Tibial nerve (tissue), 4 donors: Measurements from ENCODE around the gene RELN. TPM values are rescaled to one million over a fixed set of nuclear protein-coding genes. Genes with fewer than 3 reads are reported as not detected.

Source experiments
- DNase-seq, 2 donors: peaks; one replicate each; pipeline ENCODE4 v3.0.0-alpha.2; 2019; ENCODE audit warnings: low spot score in 2 of 2
- H3K27ac ChIP-seq, 4 donors: fragments of 200-600 bp; sonication (generic) in 3 of 4; one replicate each; pipeline ENCODE4 v1.5.1; 2017 to 2019; ENCODE audit warnings: mild to moderate bottlenecking in 1 of 4
- H3K27me3 ChIP-seq, 2 donors: fragments of 200-600 bp; sonication (generic) in 1 of 2; one replicate each; pipeline versions ENCODE4 v1.5.1 to v1.6.0; 2017 to 2019
- H3K36me3 ChIP-seq, 3 donors: fragments of 200-600 bp; sonication (generic); one replicate each; pipeline ENCODE4 v1.5.1; 2018 to 2019
- H3K4me1 ChIP-seq, 4 donors: fragments of 200-600 bp; sonication (generic) in 3 of 4; one replicate each; pipeline ENCODE4 v1.5.1; 2017 to 2019
- H3K4me3 ChIP-seq, 4 donors: fragments of 200-600 bp; sonication (generic) in 3 of 4; one replicate each; pipeline ENCODE4 v1.5.1; 2017 to 2019; ENCODE audit warnings: mild to moderate bottlenecking in 1 of 4, moderate library complexity in 1 of 4
- H3K9me3 ChIP-seq, 4 donors: fragments of 200-600 bp; sonication (generic) in 3 of 4; one replicate each; pipeline ENCODE4 v1.5.1; 2017 to 2019
- EP300 ChIP-seq, 2 donors: sonication (generic); formaldehyde crosslinking; IDR thresholded peaks; one replicate each; pipeline ENCODE4 v1.6.1; 2017; ENCODE audit warnings: antibody characterized with exemption in 2 of 2, mild to moderate bottlenecking in 1 of 2
- POLR2A ChIP-seq, 2 donors: fragments of 450-650 bp; IDR thresholded peaks; one replicate each; pipeline ENCODE4 v1.6.1; 2017; ENCODE audit warnings: antibody characterized with exemption in 2 of 2, mild to moderate bottlenecking in 2 of 2, moderate library complexity in 2 of 2
- WGBS, 2 donors: methylation state at CpG; one replicate each; pipeline ENCODE4 v1.1.5; 2018; 5-methylcytosine and 5-hydroxymethylcytosine counted together
- total RNA-seq, 4 donors: library from RNA; depleted of rRNA; stranded (reverse); fragments of >200 nt; gene quantifications; one replicate each; pipeline ENCODE4 v1.1.0, GENCODE V29; 2016
- TF ChIP-seq, protein P1 (sequence below), 5 experiments: fragments of 200-600 bp in 3 of 5; fragments of 450-650 bp in 2 of 5; sonication (generic) in 3 of 5; IDR thresholded peaks; one replicate each; pipeline ENCODE4 v1.5.1; 2016 to 2019; ENCODE audit warnings: antibody characterized with exemption in 5 of 5, mild to moderate bottlenecking in 3 of 5, moderate library complexity in 2 of 5

Gene RELN
- total RNA-seq, 4 donors from 2014 or later = 80.4 to 117 (median 102) TPM

DNA sequence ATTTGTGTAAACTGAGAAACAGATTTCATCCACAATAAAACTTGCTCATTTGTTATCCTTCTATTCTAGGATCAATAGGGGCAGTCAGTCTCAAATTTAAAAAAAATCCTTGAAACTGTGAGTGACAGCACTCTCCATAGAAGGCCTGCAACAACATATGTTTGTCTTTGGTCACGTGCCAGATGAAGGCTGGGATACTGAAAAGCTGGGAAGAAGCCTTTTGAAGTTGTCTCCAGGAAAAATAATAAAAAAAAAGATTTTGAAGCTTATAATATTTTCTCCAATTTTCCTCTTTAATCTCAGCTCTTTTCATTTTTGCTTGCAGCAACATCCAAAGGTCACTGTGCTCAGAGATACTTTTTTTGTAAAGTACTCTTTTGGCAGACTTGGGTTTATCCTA lies 414.9 kb downstream of the RELN start:
- 29 to 36% methylated on average over 1 of the region's 1 CpG for WGBS, 2 donors

GRCh38 chr7:103573479-103574058 lies 415.9 kb downstream of the RELN start:
- H3K4me3 ChIP-seq = no peak overlapping the region
- WGBS, 2 donors = 41 to 47% methylated on average over 3 of the region's 3 CpGs
- H3K27me3 ChIP-seq = no peaks in the 10 kb centered on the region
- H3K27ac ChIP-seq = no peak overlapping the region
- DNase-seq = no peak
- no peak for TF ChIP-seq POLR2A (IDR thresholded peaks at IDR 0.05)
- TF ChIP-seq, protein P1, sequence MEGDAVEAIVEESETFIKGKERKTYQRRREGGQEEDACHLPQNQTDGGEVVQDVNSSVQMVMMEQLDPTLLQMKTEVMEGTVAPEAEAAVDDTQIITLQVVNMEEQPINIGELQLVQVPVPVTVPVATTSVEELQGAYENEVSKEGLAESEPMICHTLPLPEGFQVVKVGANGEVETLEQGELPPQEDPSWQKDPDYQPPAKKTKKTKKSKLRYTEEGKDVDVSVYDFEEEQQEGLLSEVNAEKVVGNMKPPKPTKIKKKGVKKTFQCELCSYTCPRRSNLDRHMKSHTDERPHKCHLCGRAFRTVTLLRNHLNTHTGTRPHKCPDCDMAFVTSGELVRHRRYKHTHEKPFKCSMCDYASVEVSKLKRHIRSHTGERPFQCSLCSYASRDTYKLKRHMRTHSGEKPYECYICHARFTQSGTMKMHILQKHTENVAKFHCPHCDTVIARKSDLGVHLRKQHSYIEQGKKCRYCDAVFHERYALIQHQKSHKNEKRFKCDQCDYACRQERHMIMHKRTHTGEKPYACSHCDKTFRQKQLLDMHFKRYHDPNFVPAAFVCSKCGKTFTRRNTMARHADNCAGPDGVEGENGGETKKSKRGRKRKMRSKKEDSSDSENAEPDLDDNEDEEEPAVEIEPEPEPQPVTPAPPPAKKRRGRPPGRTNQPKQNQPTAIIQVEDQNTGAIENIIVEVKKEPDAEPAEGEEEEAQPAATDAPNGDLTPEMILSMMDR (IDR thresholded peaks at IDR 0.05) = peak; percentile 48 to 67 (median 64)
- H3K36me3 ChIP-seq = no peaks in the 10 kb centered on the region
- no peaks in the 10 kb centered on the region for H3K4me1 ChIP-seq
- H3K9me3 ChIP-seq = no peaks in the 10 kb centered on the region

More for the DNA sequence above, 414.9 kb downstream of the RELN start:
- H3K27me3 ChIP-seq = no peaks in the 10 kb centered on the region
- no peak overlapping the region for H3K4me3 ChIP-seq
- H3K4me1 ChIP-seq = no peaks in the 10 kb centered on the region
- no peaks in the 10 kb centered on the region for H3K9me3 ChIP-seq
- no peak overlapping the region for H3K27ac ChIP-seq
- DNase-seq = no peak
- TF ChIP-seq POLR2A (IDR thresholded peaks at IDR 0.05) = no peak
- TF ChIP-seq, protein P1 (IDR thresholded peaks at IDR 0.05) = no peak
- no peak for TF ChIP-seq EP300 (IDR thresholded peaks at IDR 0.05)
- no peaks in the 10 kb centered on the region for H3K36me3 ChIP-seq

- no peaks in the 10 kb centered on the region for H3K36me3 ChIP-seq
- WGBS, 2 donors = 42 to 44% methylated on average over 4 of the region's 4 CpGs
- no peak for DNase-seq
These were observed 417.9 kb downstream of the RELN start for GRCh38 chr7:103571586-103571985.

DNA sequence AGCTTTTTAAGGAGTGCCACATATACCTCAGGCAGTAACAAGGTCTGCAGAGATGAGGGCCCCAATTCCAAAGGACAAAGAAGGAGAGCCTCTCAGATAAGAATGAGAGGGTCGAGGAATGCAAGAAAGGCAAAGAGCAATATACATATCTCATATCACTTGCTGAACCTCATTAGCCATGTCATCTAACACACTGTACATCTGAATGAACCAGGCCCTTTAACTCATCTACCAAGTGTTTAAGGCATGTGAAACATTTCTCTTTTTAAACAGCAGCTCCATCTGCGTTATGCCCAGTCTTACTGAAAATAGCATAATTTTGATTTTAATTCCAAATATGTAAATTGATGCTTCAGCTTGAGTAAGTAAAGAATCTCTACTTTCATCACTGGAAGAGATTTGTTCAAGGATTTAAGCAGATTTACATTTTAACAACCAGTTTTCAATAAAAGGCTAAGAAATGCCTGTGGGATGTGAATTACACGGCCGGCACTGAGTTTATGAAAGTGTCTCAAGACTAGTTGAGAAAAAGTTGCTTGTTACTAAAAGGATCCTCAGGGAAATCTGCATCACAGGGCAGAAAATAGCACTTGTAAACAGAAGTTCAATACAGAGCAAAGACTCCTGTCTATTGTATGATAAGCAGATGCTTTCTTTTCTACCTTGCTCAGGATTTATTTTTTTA lies 419.7 kb downstream of the RELN start:
- no peaks in the 10 kb centered on the region for H3K9me3 ChIP-seq
- no peaks in the 10 kb centered on the region for H3K4me1 ChIP-seq
- H3K4me3 ChIP-seq = no peak overlapping the region
- H3K36me3 ChIP-seq = no peaks in the 10 kb centered on the region
- TF ChIP-seq, protein P1 (IDR thresholded peaks at IDR 0.05) = no peak
- TF ChIP-seq POLR2A (IDR thresholded peaks at IDR 0.05) (no peak), EP300 (IDR thresholded peaks at IDR 0.05) (no peak)
- H3K27me3 ChIP-seq = no peaks in the 10 kb centered on the region
- no peak overlapping the region for H3K27ac ChIP-seq
- no peak for DNase-seq
- WGBS, 2 donors = 57 to 71% methylated on average over 4 of the region's 4 CpGs

More at GRCh38 chr7:103571586-103571985, 417.9 kb downstream of the RELN start:
- no peak overlapping the region for H3K27ac ChIP-seq
- no peaks in the 10 kb centered on the region for H3K27me3 ChIP-seq
- H3K4me1 ChIP-seq = no peaks in the 10 kb centered on the region
- H3K4me3 ChIP-seq = no peak overlapping the region
- no peak for TF ChIP-seq EP300 (IDR thresholded peaks at IDR 0.05)
- no peaks in the 10 kb centered on the region for H3K9me3 ChIP-seq

DNA sequence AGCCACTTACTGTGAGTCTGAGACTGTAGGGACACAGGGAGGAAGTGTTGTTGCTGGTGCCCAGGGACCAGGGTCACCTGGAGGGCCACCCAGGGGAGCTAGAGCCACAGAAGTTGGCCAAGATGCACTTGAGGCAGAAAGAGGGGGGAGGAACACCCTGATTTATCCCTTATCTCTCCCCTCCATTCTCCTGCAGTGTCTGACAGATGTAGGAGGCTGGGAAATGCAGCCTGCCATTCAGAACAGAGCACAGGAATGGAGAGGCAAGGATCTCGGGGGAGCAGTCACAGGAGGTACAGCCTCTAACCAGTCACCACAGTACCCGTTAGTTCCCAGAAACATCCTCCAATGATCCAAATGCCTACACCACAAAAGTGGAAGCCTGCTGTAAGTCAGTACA lies 425.0 kb downstream of the RELN start:
- H3K4me1 ChIP-seq = no peaks in the 10 kb centered on the region
- H3K9me3 ChIP-seq = no peaks in the 10 kb centered on the region
- no peaks in the 10 kb centered on the region for H3K36me3 ChIP-seq
- H3K4me3 ChIP-seq = no peak overlapping the region
- no peak for TF ChIP-seq EP300 (IDR thresholded peaks at IDR 0.05)
- TF ChIP-seq, protein P1 (IDR thresholded peaks at IDR 0.05) = no peak
- WGBS, 2 donors = 67 to 69% methylated on average over 2 of the region's 2 CpGs
- H3K27ac ChIP-seq = no peak overlapping the region
- no peaks in the 10 kb centered on the region for H3K27me3 ChIP-seq
- DNase-seq = no peak
